B cell (primary cell): ENCODE data around the gene BSND.

Source experiments
- CTCF ChIP-seq: fragments of 200-600 bp; IDR thresholded peaks from one replicate; pipeline ENCODE4 v1.8.0; 2022; ENCODE audit warnings: antibody characterized with exemption, mild to moderate bottlenecking
- EZH2 ChIP-seq: IDR thresholded peaks from 2 replicates; pipeline ENCODE4 v1.6.1; 2012; ENCODE audit warnings: borderline replicate concordance, low read depth, mild to moderate bottlenecking, moderate library complexity, low read length; ENCODE audit not compliant: insufficient read depth, poor library complexity, severe bottlenecking

GRCh38 chr1:55053265-55053954, 54.7 kb downstream of the BSND start:
- TF ChIP-seq CTCF: no peak
- no peak for TF ChIP-seq EZH2
